SIG-M5 treated with dmso at 0.1 percent for 504 hours (cell line): ENCODE data around the gene SDF4.

Experiments
- DNase-seq: peaks from one replicate; lab custom pipeline; 2025; ENCODE audit not compliant: unreplicated experiment; lab: John Stamatoyannopoulos, UW

The SDF4 gene

DNA sequence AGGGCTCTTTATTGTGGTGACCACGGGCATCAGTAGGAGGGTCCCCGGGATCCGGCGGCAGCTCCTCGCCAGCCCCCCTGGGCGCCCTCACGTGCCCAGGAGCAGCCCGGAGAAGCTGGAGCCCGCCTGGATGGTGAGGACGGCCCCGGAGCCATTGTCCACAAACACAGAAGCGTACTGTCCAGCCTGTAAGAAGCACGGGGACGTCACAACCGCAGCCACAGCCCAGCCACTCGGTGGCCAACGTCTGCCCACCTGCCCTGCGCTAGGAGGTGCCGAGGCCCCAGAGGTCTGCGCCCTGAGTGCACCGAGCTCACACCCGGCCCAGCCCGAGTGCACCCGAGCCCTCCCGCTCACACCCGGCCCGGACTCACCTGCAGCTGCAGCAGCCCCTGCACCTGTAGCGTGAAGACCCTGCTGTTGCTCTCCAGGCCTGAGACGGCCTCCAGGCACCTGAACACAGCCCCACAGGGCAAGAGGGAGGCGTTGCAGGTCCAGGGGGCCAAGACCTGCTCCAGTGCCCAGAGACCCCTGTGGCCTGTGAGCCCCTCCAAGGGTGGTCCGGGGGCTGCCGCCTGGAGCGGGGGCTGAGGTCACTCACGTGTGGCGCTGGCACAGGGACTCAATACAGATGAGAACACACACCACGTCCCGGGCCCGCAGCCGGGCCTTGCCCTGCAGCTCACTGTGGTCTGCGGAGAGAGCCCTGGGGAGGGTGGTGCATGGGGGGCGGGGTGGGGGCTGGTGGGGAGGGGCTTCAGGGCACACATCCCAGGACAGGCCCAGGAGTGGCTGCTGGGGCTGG is 10.9 kb upstream of the SDF4 start:
- no peak for DNase-seq

DNA sequence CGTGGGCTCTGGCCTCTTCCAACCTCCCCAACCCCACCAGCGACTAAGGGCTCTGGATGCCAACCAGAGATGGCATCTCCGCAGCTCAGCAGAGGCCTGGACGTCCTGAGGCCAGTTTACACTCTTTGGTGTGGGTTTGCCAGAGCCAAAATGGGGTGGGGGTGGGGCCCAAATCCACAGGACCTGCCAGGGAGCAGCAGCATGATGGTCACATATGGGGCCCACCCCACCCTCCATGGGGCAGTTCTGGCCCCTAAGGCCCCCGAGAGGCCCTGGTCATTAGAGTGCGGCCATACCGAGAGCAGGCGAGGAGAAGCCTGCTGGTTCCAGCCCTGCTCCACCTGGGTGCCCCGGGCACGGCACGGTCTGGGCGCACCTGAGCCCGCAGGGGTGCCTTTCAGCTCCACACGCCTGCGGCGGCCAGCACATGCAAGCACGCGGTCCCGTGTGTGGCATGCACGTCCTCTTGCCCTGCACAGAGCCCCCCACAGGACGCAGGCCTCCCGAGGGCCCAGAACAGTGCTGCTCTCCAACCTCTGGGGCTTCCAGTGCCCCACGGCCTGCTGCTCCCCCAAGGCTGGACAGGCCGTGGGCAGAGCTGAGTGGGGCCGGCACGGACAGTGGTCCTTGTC is 9.9 kb upstream of the SDF4 start:
- DNase-seq, result no peak

GRCh38 chr1:1240822-1241587 is 9.2 kb upstream of the SDF4 start:
- DNase-seq, result no peak

GRCh38 chr1:1240348-1240732 is 8.5 kb upstream of the SDF4 start:
- DNase-seq, result no peak

DNA sequence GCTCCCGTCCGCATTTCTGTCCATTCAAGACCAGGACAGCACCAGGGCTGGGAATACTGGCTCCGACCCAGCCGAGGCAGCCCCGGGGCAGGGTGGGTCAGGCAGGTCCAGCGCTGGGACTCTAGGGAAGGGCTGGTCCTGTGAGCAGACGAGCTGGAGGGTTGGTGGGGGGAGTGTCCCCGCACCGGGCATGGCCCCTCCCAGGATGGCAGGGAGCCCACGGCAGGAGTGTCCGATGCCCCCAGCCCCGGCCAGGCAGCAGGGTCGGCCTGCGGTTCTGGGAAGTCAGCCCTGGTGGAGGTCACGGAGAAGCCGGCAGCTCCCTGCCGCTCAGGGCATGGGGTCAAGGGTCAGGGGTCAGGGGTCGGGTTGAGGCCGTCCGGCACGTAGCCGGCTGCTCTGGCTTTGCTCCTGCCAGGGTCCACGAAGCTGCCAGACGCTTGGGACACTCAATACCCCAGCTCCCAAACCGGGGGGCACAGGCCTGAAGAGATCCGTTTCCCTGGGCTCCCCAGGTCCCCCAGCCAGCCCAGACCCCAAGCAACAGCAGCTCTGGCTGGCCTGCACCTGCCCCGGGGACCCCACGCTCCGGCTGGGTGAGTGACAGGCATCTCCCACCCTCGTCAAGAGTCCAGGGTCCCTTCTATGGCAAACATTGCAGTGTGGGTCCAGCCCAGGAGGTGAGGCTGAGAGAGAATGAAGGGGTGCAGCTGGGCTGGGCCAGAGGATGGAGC is 8.0 kb upstream of the SDF4 start:
- no peak for DNase-seq

GRCh38 chr1:1239227-1239613 is 7.4 kb upstream of the SDF4 start:
- DNase-seq, result no peak

DNA sequence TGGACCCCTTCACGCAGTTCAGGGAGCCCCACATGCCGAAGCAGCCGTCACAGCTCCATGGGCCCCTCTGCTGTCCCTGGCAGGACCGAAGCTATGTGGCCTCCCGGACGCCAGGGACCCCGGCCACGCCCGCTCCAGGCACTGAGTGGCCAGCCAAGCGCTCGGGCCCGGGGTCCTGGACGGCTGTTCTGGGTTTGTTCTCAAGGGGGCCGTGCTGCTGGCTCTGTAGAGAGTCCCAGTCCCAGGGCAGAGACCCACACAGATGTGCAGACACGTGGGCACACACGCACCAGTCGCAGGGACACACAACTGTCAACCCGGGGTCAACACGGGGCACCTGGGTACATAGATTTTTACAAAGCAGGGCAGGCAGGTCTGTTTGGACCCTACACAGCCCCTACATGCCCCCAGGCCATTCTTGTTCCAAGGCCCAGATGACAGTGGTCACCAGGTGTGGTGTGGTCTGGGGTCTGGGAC is 6.9 kb upstream of the SDF4 start:
- no peak for DNase-seq

GRCh38 chr1:1237874-1238701 is 6.3 kb upstream of the SDF4 start:
- DNase-seq, result no peak

DNA sequence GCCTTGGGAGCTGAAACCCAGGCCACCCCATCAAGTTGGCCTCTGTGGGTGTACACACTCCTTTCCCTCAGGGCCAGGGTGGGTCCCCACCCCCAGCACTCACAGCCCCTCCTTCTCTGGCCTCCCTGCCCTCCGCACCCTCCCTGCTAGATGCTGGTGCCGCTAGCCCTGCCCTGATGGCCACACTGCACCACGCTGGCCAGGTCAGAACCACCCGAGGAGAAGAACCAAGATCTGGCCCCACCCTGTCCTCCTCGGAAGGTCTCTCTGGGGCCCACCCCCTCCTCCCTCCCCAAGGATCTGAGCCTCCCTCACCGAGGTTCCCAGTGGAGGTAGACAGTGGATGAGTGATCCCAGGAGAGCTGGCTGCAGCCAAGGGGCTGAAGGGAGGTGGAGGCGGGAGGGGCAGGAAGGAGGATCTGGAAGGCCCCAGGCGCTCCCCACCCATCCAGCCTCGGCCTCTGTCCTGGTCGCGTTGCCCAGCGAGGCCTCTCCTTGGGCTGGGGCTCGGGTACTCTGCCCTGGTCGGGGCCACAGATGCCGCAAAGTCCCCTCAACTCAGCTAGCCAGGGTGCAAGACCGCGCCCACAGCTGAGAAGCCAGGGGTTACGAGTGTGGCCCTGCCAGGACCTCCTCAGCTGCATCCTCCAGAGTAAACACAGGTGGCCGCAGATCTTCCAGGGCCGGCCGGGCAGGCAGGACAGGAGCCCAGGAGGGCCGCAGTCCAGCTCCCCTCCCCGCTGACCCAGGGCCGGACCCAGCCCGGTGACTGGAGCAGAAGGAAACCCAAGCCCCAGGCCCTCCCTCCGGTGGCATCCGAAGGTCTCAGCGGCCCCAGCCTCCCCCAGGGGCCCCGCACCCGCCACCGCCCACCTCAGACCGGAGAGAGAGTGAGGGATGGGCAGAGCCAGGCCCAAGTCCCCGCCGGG is 5.4 kb upstream of the SDF4 start:
- DNase-seq, result no peak

- DNase-seq, result no peak
Observed at GRCh38 chr1:1236176-1236763, 4.5 kb upstream of the SDF4 start.

DNA sequence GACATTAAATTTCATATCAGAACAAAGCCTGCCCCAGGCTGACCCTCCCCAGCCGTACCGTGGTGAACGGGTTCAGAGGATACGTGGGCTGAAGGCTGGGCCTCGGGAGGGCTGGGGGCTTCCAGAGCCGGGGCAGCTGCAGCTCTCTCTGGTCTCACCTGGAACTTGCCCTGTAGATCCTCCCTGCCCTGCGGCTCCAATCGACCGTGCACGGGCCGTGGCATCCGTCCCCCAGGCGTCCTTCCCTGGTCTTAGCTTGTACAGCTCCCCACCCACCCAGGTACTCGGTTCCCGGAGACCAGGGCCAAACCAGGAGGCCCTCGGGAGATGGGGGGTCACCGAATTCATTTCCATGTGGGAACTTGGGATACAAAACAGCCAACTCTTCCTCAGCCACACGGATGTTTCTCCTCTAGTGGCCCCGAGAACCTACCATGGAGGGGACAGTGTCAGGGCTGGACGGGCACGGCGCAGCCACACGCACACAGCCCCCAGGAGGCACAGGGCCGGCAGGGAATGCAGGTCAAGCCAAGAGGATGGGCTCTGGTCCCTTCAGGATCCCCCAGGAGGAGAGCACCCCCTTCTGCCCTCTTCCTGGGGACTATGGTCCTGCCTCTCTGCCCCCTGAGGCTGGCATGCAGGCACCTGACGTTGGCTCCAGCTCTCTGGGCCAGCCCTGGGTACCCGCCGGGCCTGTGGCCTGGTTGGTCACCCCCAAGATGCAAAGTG is 3.4 kb upstream of the SDF4 start:
- DNase-seq, result no peak

- no peak for DNase-seq
Observed at GRCh38 chr1:1234180-1234808, 2.5 kb upstream of the SDF4 start.

- no peak for DNase-seq
Observed at GRCh38 chr1:1233567-1233892, 1.7 kb upstream of the SDF4 start.

DNA sequence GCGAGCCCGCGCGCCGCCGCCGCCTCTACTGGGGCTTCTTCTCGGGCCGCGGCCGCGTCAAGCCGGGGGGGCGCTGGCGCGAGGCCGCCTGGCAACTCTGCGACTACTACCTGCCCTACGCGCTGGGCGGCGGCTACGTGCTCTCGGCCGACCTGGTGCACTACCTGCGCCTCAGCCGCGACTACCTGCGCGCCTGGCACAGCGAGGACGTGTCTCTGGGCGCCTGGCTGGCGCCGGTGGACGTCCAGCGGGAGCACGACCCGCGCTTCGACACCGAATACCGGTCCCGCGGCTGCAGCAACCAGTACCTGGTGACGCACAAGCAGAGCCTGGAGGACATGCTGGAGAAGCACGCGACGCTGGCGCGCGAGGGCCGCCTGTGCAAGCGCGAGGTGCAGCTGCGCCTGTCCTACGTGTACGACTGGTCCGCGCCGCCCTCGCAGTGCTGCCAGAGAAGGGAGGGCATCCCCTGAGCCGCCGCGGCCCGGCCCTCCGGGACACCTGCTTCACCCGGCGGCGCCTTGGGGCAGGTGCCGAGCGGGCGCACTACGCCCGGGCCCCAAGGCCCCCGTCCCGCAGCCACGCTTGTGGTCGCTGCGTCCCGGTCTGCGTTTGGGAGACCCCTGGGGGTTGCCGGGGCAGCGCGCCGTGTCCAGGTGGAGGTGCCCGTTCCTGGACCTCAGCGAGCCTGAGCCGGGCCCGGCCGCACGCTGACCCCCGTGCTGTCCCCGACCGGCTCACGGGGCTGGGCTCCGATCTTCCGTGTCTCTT is 1.2 kb upstream of the SDF4 start:
- DNase-seq, result no peak

GRCh38 chr1:1232208-1232795 is 501 bp upstream of the SDF4 start, which contains the start of gene B3GALT6:
Gene B3GALT6 (plus strand): TSS chr1:1232237. CDS start chr1:1232279, 42 bp downstream.
- no peak for DNase-seq

- DNase-seq, result peak; percentile 27
Observed at GRCh38 chr1:1230656-1231399, 973 bp downstream of the SDF4 start.
